GM23248 (cell line): ENCODE data around the gene IFIT1B.

ENCODE experiments used
- EZH2 ChIP-seq: fragments of 200-600 bp; sonication (generic); IDR thresholded peaks from 2 replicates; pipeline ENCODE4 v1.6.1; 2018; ENCODE audit warnings: antibody characterized with exemption, mild to moderate bottlenecking; ENCODE audit not compliant: insufficient read depth, poor library complexity, severe bottlenecking
- EZH2phosphoT487 ChIP-seq: fragments of 200-600 bp; sonication (generic); IDR thresholded peaks from 2 replicates; pipeline ENCODE4 v1.6.1; 2018; ENCODE audit warnings: antibody characterized with exemption, moderate library complexity, mild to moderate bottlenecking, low read depth; ENCODE audit not compliant: insufficient read depth

DNA sequence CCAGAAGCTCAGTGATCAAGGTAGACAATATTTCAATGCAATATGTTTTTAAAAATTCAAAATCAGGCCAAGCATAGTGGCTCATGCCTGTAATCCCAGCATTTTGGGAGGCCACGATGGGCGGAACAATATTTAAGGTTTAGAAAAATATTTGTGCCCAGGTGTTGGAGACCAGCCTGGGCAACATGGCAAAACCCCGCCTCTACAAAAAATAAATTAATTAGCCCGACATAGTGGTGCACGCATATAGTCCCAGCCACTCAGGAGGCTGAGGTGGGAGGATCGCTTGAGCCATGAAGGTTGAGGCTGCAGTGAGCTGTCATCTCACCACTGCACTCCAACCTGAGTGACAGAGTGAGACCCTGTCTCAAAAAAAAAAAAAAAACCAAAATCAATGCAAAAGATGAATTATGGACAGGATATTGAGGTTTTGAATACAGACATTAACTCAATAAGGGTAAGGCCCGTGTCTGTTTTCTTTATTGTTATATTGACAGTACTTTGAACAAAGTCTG, 35.6 kb downstream of the IFIT1B start:
- TF ChIP-seq EZH2phosphoT487 (no peak), EZH2 (no peak)
